Breast epithelium (tissue), 3 donors: ENCODE measurements around the gene KIF22.

Source experiments
- CTCF ChIP-seq, 3 donors: fragments of 450-650 bp; IDR thresholded peaks; one replicate each; pipeline ENCODE4 v1.5.1; 2016 to 2017; ENCODE audit warnings: antibody characterized with exemption in 3 of 3, mild to moderate bottlenecking in 3 of 3, moderate library complexity in 3 of 3
- POLR2AphosphoS5 ChIP-seq, 3 donors: sonication (generic); formaldehyde crosslinking; IDR thresholded peaks; one replicate each; pipeline ENCODE4 v1.6.1; 2017; ENCODE audit warnings: antibody characterized with exemption in 3 of 3

DNA sequence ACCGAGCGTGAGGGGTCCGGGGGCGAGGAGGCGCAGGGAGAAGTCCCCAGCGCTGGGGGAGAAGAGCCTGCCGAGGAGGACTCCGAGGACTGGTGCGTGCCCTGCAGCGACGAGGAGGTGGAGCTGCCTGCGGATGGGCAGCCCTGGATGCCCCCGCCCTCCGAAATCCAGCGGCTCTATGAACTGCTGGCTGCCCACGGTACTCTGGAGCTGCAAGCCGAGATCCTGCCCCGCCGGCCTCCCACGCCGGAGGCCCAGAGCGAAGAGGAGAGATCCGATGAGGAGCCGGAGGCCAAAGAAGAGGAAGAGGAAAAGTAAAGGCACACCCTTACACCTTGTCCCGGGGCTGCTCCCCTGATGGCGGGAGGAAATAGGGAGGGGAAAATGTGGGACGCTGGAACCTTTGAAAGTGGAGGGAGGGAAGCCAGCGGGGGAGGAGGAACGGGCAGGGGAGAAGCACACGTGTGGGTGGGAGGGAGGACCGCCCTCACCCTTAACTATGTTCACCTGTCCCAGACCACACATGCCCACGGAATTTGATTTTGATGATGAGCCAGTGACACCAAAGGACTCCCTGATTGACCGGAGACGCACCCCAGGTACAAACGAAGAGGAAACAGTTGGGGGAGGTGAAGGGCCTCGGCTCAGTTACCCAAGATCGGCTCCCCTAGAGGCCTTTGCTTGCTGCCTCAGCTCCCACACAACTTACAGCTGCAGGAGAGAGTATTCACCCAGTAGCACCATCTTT is 26.3 kb downstream of the KIF22 start:
- TF ChIP-seq POLR2AphosphoS5 (IDR thresholded peaks at IDR 0.05) (no peak), CTCF (IDR thresholded peaks at IDR 0.05) (peak in 1 of 3 donors; percentile 20)
